HG03342 (cell line): ENCODE measurements around the gene SCAMP4.
"Not testable (repeated sequence)": the region's sequence is repeated elsewhere in the genome, so short reads cannot be mapped to it uniquely, and the experiment has no call there.

Experiments
- ATAC-seq: cut with Tn5 transposase; IDR thresholded peaks from one replicate; pipeline ENCODE4 v1.9.1; 2021; ENCODE audit warnings: mild to moderate bottlenecking, moderate library complexity; ENCODE audit not compliant: unreplicated experiment

Gene SCAMP4

GRCh38 chr19:1866693-1867348 lies 38.4 kb upstream of the SCAMP4 start:
- no peak for ATAC-seq

GRCh38 chr19:1867349-1867724 lies 37.9 kb upstream of the SCAMP4 start:
- ATAC-seq: no peak

GRCh38 chr19:1868971-1869370 lies 36.2 kb upstream of the SCAMP4 start:
- no peak for ATAC-seq

GRCh38 chr19:1871140-1871597 lies 34.0 kb upstream of the SCAMP4 start:
- ATAC-seq: no peak

DNA sequence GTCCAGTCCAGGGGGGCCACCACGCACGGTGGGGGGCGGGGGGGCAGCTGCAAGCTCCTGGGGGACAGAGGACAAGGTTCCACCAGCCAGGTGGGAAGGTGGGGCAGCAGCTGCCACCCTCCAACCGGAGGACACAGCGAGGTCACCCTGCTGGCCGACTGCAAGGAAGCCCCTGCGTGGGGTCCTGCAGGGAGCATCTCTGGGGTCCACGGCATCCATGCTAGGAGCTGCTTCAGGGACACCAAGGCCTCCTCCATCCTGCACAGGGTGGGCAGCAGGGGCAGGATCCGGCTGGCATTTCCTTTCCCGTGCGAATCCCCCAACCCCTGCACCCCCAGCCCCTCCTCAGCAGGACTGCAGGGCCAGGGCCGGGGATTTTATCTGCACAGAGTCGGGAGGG lies 33.6 kb upstream of the SCAMP4 start:
- ATAC-seq: no peak

DNA sequence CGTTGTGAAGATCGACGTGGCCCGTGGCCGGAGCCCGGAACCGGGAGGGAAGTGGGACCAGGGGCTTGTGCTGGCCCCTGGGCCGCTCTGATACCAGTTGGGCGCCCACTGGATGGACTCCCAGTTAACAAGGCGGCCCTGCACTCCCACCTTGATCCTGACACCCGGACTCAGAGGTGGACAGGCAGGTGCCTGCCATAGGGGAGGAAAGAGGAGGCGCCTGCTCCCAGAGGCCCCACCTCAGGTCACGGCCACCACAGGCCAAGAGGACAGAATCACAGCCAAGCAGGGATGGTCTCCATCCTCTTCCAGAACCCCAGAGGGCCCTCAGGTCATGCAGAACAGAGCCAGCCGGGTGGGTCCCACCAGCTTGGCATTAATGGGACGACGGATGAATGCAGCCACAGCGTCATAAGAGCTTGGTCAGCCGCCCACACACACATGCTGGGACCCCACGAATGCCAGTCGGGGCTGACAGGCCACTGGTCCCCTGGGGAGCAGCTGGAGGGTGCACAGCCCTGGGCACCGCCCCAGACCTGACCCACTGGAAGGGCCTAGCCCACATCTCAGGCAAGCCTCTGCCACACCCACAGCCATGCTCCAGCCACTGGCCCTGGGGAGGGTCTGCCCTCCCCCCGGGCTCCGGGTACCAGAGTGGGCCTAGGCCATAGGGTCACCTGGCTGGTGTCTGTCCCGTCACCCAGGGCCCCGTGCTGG lies 32.2 kb upstream of the SCAMP4 start:
- no peak for ATAC-seq

DNA sequence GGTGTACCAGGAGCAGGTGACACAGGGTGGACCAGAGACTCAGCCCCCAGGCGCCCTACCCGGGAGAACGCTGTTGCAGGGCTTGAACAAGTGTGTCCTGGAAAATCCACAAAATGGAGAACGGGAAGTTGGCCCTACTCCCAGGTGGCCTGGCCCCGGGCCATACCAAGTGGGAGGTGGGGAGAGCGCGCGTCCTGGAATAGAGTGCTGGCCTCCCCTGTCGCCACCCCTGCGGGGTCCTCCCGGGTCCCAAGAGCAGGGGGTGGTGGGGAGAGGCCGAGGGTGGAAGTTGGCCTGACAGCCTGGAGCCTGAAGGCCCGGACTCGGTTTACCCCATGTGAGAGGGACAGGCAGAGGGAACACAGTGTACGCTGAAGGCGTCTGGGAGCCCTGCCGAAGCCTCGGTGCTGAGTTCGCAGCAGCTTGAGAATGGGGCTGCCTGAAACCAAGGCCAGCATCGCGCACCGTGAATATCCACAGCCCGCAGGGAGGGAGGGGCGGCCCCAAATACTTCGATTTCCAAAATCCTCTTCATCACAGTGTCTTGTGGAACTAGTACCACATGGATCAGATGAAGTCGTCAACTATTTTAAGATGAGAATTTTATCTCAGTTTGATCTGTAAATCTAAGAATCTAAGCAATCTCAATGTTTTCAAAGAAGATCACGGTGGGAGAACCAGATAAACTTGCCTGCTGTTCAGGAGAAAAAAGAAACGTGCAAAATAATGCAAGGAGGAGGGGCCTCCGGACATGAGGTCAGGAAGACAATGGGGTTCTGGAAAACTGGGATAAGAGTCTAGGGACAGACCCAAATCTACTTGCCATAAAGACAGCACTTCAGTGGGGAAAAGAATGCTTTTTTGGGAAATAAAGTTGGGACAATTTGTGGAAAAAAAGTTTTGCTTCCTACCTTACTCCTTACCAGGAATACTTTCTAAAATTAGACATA lies 31.4 kb upstream of the SCAMP4 start:
- no peak for ATAC-seq

DNA sequence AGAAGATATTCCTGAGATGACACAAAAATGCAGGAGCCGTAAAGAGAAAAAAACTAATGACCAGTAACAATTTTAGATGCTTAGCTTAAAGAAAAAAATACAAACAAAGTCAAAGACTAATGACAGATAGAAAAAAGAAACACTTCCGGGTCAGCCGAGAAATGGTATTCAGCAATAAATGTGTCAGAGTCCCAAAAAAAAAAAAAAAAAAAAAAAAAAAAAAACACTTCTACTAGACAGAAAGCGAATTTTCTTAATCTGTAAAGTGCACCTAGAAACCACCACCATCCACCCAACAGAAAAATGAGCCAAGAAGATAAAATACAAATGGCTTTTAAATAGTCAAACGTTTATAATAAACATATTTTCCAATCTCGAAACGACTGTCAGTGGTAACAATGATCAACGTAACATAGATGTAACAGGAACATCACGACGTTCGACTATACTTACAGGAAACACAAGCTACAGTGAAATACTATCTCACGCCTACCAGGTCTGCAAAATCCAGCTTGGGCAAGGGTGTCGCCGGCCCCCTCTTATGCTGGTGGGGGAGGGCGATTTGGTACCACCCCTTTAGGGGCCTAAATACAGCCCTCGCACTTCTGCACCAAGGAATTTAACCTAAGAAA lies 30.5 kb upstream of the SCAMP4 start:
- ATAC-seq: no peak

DNA sequence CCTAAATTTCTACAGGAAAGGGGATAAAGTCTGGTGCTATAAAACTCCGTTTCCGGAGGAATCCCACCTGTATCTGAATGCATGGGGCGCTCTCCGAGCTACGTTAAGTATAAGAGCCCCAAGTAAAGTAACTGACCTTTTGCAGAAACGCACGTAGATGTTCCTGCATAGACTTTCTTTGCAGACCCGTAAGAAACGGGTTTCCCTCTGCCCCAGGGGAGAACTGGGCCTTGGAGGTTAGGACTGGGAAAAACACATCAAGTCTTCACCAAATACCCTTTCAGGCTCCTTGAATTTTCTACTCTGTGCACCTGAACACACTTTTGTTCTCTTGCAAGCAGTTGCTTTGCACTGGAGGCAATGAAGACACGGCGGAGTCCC lies 29.9 kb upstream of the SCAMP4 start:
- ATAC-seq: not testable (repeated sequence)

- ATAC-seq: peak; percentile 82
These were observed 29.3 kb upstream of the SCAMP4 start for GRCh38 chr19:1875646-1876495.

DNA sequence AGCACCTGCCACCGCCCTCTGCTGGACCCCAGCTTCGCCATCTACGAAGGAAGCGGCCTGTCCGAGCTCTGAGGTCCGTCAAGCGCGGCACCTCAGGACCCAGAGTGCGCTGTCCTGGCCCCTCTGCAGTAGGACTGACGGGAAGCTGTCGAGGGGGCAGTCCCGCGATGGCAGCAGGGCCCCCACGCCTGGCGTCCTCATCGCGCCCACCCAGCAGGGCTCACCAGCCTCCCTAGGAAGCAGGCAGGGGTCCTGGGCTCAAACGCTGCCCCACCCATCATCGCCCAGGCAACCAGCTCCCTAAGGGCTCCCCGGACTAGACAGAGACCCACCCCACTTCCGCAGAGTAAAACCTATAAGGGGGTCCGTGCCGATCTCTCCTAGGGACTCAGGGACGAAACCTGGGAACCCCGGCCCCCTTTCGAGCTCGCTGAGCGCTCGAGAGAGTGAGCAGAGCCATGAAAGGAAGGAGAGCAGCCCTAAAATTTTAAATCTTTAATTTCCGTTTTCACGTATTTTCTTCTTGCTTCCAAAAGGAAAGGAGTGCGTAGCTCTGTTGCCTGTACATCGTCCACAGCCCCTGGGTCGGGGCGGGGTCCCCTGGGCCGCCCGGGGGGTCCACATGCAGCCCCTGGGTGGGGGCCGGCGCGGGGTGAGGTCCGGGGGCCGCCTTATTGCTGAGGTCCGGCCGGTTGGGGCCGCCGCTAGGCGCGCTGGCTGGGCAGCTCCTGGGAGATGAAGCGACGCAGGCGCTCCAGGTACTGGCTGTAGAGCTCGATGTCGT lies 28.5 kb upstream of the SCAMP4 start:
- ATAC-seq: not testable (repeated sequence)

GRCh38 chr19:1877280-1877660 lies 27.9 kb upstream of the SCAMP4 start:
- not testable (repeated sequence) for ATAC-seq

GRCh38 chr19:1878583-1878982 lies 26.6 kb upstream of the SCAMP4 start:
- not testable (repeated sequence) for ATAC-seq

GRCh38 chr19:1879982-1880381 lies 25.2 kb upstream of the SCAMP4 start:
- ATAC-seq: not testable (repeated sequence)

- no peak for ATAC-seq
These were observed 24.4 kb upstream of the SCAMP4 start for GRCh38 chr19:1880611-1881392.

DNA sequence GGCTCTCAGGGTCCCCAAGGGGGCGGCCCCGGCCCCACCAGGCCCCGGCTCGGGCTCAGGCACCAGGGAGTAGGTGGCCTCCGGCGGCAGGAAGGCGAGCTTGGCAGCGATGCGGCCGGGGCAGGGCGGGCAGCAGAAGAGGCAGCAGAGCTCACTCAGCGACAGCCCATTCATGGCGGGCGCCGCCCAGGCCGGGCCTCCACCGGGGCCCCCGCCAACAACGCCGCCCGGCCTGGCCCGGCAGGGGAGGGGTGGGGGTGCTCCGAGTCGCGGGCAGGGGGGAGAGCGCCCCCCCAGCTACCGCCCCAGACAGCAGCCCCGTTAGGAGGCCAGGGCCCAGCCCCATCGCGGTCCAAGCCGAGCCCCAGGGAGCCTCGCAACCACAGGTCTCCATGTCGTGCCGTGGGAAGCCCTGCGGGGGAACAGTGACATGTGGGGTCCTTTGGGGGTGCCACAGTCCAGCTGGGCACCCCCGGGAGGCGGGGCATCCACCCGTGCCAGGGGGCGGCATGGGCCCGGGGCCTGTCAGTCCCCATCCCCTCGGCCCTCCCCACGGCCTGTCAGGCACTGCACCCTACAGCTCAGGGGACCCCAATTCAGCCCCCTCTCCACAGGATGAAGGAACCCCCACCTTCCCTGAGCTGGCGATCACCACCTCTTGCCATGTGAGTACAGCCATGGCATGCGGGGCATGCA lies 23.7 kb upstream of the SCAMP4 start:
- not testable (repeated sequence) for ATAC-seq

GRCh38 chr19:1882089-1882785 lies 23.0 kb upstream of the SCAMP4 start:
- no peak for ATAC-seq
